Mucosa of descending colon (tissue), 3 donors: ENCODE data around the gene ZKSCAN4. TPM values are rescaled to one million over a fixed set of nuclear protein-coding genes. Genes with fewer than 3 reads are reported as not detected.

Experiments
- ATAC-seq: fragments of 200-7000 bp; cut with Tn5 transposase; one replicate; pipeline ENCODE4 v1.9.1; 2020; ENCODE audit warnings: mild to moderate bottlenecking, moderate library complexity
- DNase-seq, 3 donors: peaks; one replicate each; pipeline ENCODE4 v3.0.0-alpha.2; 2020
- H3K36me3 ChIP-seq: fragments of 200-600 bp; one replicate; pipeline ENCODE4 v1.8.0; 2021; ENCODE audit warnings: low read depth, mild to moderate bottlenecking
- H3K4me1 ChIP-seq: fragments of 200-600 bp; one replicate; pipeline ENCODE4 v1.8.0; 2021; ENCODE audit warnings: low read depth, mild to moderate bottlenecking
- H3K4me3 ChIP-seq: fragments of 200-600 bp; one replicate; pipeline ENCODE4 v1.8.0; 2021; ENCODE audit warnings: mild to moderate bottlenecking
- H3K9me3 ChIP-seq: fragments of 200-600 bp; one replicate; pipeline ENCODE4 v1.8.0; 2021; ENCODE audit warnings: mild to moderate bottlenecking
- intact Hi-C, 2 donors: fragments of 100-400 bp; cut with DNase I in 1 of 2; cut with micrococcal nuclease in 1 of 2; formaldehyde crosslinking; loops; one replicate each; pipeline versions ENCODE4 v1.11.0 to v1.11.1; 2022; cut with DNase I, micrococcal nuclease
- total RNA-seq, 3 donors: library from RNA; stranded (reverse); fragmentation: NEBNext Ultra II Directional in 2 of 3; extraction: Animal tissue kit (Norgen Biotek cat#: 25700) in 2 of 3; gene quantifications; one replicate each; pipeline versions ENCODE4 v1.2.1 to v1.2.4, GENCODE V29; 2021 to 2023
- TF ChIP-seq, protein P1 (sequence below): fragments of 200-600 bp; IDR thresholded peaks from one replicate; pipeline ENCODE4 v1.8.0; 2022; ENCODE audit warnings: antibody characterized with exemption, mild to moderate bottlenecking
- donor health status: DM: no; HTN: no; CAD: no; lungs with moderate emphysema.
- donor health status: DM: no; HTN: no; CAD: no.
- donor health status: DM: no; HTN: yes; CAD: no.

Gene ZKSCAN4
- total RNA-seq, 3 donors from 2014 or later, result 4.0 to 6.1 (median 5.5) TPM

DNA sequence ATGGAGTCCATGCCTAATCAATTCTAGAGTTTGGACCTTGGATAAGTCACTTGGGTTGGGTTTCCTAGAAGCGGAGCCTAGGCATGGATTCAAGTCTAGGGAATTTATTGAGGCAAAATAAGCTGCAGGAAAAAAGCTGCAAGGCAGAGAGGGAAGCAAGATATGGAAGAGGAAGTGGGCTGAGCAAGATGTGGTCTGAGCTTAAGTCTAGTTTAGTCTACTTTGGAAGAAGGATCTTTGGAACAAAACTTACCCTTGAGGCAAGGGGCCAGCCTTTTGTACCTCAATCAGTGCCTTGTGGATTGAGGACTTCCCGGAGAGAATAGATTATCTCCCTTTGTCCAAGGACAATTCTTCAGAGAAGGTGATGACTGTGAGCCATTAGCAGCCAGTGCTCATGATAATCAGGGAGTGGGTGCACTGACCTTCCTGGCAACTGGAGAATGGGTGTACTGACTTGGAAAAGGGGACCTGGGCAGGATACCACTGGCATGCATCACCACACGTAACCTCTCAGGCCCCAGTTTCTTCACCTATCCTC is 16.1 kb downstream of the ZKSCAN4 start:
- no peaks in the 10 kb centered on the region for H3K36me3 ChIP-seq
- DNase-seq (no peak), ATAC-seq (no peak)
- TF ChIP-seq, protein P1, sequence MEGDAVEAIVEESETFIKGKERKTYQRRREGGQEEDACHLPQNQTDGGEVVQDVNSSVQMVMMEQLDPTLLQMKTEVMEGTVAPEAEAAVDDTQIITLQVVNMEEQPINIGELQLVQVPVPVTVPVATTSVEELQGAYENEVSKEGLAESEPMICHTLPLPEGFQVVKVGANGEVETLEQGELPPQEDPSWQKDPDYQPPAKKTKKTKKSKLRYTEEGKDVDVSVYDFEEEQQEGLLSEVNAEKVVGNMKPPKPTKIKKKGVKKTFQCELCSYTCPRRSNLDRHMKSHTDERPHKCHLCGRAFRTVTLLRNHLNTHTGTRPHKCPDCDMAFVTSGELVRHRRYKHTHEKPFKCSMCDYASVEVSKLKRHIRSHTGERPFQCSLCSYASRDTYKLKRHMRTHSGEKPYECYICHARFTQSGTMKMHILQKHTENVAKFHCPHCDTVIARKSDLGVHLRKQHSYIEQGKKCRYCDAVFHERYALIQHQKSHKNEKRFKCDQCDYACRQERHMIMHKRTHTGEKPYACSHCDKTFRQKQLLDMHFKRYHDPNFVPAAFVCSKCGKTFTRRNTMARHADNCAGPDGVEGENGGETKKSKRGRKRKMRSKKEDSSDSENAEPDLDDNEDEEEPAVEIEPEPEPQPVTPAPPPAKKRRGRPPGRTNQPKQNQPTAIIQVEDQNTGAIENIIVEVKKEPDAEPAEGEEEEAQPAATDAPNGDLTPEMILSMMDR, result no peak
- no peaks in the 10 kb centered on the region for H3K9me3 ChIP-seq
- intact Hi-C loops, result no loop called here
- no peak overlapping the region for H3K4me3 ChIP-seq
- H3K4me1 ChIP-seq, result no peaks in the 10 kb centered on the region

DNA sequence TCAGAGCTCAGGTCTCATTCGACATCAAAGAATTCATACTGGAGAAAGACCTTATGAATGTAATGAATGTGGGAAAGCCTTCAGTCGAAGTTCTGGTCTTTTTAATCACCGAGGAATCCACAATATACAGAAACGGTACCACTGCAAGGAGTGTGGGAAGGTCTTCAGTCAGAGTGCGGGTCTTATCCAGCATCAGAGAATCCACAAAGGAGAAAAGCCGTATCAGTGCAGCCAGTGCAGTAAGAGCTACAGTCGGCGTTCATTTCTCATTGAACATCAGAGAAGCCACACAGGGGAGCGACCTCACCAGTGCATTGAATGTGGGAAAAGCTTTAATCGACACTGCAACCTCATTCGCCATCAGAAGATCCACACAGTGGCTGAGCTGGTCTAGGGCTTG is 19.3 kb downstream of the ZKSCAN4 start:
- intact Hi-C loops, result no loop called here

DNA sequence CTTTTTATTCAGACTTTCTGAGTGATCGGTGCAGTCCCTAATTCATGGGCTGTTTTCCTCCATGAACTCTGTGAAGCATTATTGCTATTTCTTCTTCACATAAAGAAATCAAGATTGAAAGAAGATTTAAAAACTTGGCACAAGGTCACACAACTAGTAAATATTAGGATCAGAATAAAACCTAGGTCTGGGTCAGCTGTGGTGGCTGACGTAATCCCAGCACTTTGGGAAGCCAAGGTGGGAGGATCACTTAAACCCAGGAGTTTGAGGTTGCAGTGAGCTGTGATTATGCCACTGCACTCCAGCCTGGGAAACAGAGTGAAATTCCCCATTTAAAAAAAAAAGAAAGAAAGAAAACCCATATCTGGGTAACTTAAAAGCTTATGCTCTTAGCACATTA is 25.6 kb downstream of the ZKSCAN4 start:
- TF ChIP-seq, protein P1, result no peak
- ATAC-seq (no peak), DNase-seq (no peak)
- Histone ChIP-seq H3K4me1 (peaks cover 10% of the 10 kb centered on the region), H3K9me3 (no peaks in the 10 kb centered on the region), H3K4me3 (no peak overlapping the region), H3K36me3 (peaks cover 12% of the 10 kb centered on the region)
- intact Hi-C loops, result no loop called here

More for the DNA sequence above, 19.3 kb downstream of the ZKSCAN4 start:
- H3K9me3 ChIP-seq, result no peaks in the 10 kb centered on the region
- DNase-seq (no peak), ATAC-seq (no peak)
- no peak overlapping the region for H3K4me3 ChIP-seq
- no peaks in the 10 kb centered on the region for H3K4me1 ChIP-seq
- TF ChIP-seq, protein P1, result no peak
- peaks cover 6% of the 10 kb centered on the region for H3K36me3 ChIP-seq

DNA sequence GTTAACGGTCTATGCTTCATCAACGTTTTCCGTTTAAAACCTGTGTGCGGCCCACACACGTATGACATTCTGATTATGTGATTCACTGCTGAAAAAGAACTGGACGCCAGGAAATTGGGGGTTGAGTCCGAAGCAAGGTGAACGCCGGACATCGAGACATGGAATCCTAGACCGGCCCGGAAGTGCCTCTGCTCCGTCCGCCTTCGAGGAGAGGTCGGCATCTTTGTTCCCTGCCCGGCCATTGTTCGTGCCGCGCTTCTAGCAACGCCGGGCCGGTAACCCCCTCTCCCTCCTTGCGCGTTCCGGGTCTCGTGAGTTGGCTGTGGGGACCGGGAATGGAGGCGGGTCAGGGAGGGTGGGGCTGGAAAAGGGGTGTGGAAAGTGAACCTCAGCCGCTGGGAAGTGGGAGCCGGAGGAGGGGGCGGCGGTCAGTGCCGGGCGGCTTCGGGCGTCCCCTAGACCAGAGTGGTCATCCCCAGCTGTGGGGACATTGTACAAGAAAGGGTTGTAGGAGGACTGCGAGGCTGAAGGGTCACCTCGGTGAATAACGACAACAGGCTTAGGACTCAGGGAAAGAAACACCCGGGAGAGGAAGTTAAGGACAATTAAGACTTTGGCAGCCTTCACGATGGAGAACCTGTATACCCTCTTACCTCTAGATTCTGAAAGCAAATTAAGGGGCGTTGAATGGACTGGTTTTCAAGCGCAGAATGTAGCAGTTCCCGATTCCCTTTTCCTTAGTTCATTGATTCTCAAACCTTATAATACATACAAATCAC is 26.8 kb downstream of the ZKSCAN4 start, which contains the start of gene ZSCAN9:
ZSCAN9 (plus strand) TSS at position 220 of the 779 bp plus-strand sequence. CDS start 1,810 bp downstream, outside the sequence.
- H3K4me1 ChIP-seq, result peaks cover 10% of the 10 kb centered on the region
- TF ChIP-seq, protein P1, result no peak
- DNase-seq, result peak; percentile 85 to 91 (median 87)
- peak; percentile 98 for ATAC-seq
- intact Hi-C loops, result no loop called here
- peaks cover 12% of the 10 kb centered on the region for H3K36me3 ChIP-seq
- H3K4me3 ChIP-seq, result peak within 1 kb of the TSS; percentile 76
- H3K9me3 ChIP-seq, result no peaks in the 10 kb centered on the region

DNA sequence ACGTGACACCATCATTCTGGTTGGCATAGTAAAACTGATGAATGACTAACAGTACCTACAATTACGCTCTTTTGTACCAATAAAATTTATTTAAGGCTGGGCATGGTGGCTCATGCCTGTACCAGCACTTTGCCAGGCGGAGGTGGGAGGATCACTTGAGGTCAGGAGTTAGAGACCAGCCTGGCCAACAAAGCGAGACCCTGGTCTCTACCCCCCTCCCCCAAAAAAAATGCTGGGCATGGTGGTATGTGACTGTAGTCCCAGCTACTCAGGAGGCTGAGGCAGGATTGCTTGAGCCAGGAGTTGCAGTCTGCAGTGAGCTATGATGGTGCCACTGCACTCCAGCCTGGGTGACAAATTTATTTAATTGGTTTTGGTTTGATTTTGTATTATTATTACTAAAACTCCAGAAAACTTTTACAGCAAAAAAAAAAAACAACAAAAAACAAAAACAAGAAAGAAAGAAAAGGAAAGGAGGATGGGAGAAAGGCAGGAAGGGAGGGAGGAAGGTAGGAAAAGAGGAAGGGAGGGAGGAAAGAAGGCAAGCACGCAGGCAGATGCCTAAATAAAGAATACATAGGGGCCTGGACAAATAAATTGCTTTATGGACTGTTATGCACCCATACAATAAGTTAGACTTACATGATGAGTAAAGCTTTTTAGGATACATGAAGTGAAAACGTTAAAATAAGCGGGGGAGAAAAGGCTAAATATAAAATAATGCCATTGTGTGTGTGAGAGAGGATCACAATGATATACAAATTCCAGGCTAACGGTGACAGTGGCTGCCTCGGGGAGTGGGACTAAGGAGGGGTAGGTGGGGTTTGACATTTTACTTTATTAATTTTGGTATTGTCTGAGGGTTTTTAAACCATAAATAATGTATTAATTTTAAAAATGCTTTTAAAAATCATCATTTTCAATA is 27.7 kb downstream of the ZKSCAN4 start:
- Histone ChIP-seq H3K4me3 (no peak overlapping the region), H3K4me1 (peaks cover 11% of the 10 kb centered on the region), H3K9me3 (no peaks in the 10 kb centered on the region), H3K36me3 (peaks cover 12% of the 10 kb centered on the region)
- TF ChIP-seq, protein P1, result no peak
- intact Hi-C loops, result no loop called here
- ATAC-seq (no peak), DNase-seq (no peak)
